IPS-NIHi11 (cell line): Measurements from ENCODE around the gene CPT1C.
"Not testable (repeated sequence)": the region's sequence is repeated elsewhere in the genome, so short reads cannot be mapped to it uniquely, and the experiment has no call there.

Source experiments
- DNase-seq: peaks from one replicate; pipeline ENCODE4 v3.0.0; 2012; ENCODE audit warnings: mixed read lengths, low spot score

Gene CPT1C

GRCh38 chr19:49704888-49705642 lies 14.1 kb downstream of the CPT1C start:
- no peak for DNase-seq

- DNase-seq: no peak
Observed at GRCh38 chr19:49705919-49706318, 15.0 kb downstream of the CPT1C start.

- DNase-seq: no peak
Observed at GRCh38 chr19:49710372-49710951, 19.5 kb downstream of the CPT1C start.

GRCh38 chr19:49712397-49712859 lies 21.5 kb downstream of the CPT1C start:
- peak; percentile 88 for DNase-seq

GRCh38 chr19:49713236-49713845 lies 22.4 kb downstream of the CPT1C start:
- DNase-seq: no peak

GRCh38 chr19:49716154-49716553 lies 25.2 kb downstream of the CPT1C start:
- no peak for DNase-seq

GRCh38 chr19:49718511-49718910 lies 27.6 kb downstream of the CPT1C start:
- DNase-seq: no peak

- DNase-seq: no peak
Observed at GRCh38 chr19:49718991-49719390, 28.1 kb downstream of the CPT1C start.

- not testable (repeated sequence) for DNase-seq
Observed at GRCh38 chr19:49719420-49719819, 28.5 kb downstream of the CPT1C start.

GRCh38 chr19:49727217-49728030 lies 36.5 kb downstream of the CPT1C start:
- no peak for DNase-seq

- no peak for DNase-seq
Observed at GRCh38 chr19:49730166-49730565, 39.2 kb downstream of the CPT1C start.

GRCh38 chr19:49738268-49738667 lies 47.4 kb downstream of the CPT1C start:
- DNase-seq: no peak

GRCh38 chr19:49739098-49739497 lies 48.2 kb downstream of the CPT1C start:
- DNase-seq: no peak

GRCh38 chr19:49739933-49740332 lies 49.0 kb downstream of the CPT1C start:
- DNase-seq: no peak

GRCh38 chr19:49741210-49741844 lies 50.4 kb downstream of the CPT1C start:
- no peak for DNase-seq

- DNase-seq: peak; percentile 59
Observed at GRCh38 chr19:49744946-49745381, 54.0 kb downstream of the CPT1C start.

- DNase-seq: peak; percentile 96
Observed at GRCh38 chr19:49746206-49746958, 55.5 kb downstream of the CPT1C start.

- DNase-seq: peak; percentile 43
Observed at GRCh38 chr19:49749055-49749716, 58.3 kb downstream of the CPT1C start.

- no peak for DNase-seq
Observed at GRCh38 chr19:49749771-49750170, 58.9 kb downstream of the CPT1C start.

GRCh38 chr19:49752701-49753100 lies 61.8 kb downstream of the CPT1C start:
- no peak for DNase-seq

- no peak for DNase-seq
Observed at GRCh38 chr19:49755956-49756355, 65.0 kb downstream of the CPT1C start.
